Mesenchymal stem cell (in vitro differentiated cells and primary cell): ENCODE measurements around the gene SKI.

Source experiments
- DNase-seq: peaks from one replicate; pipeline ENCODE4 v3.0.0-alpha.2; 2013
- H2AFZ ChIP-seq: one replicate; pipeline ENCODE4 v1.6.1; 2013; ENCODE audit warnings: low read depth, mild to moderate bottlenecking, control low read depth, inconsistent platforms, low read length, moderate library complexity
- H2AK5ac ChIP-seq: 2 replicates; pipeline ENCODE4 v1.6.1; 2013; ENCODE audit warnings: low read length, moderate library complexity, mild to moderate bottlenecking, inconsistent platforms; ENCODE audit not compliant: severe bottlenecking
- H2BK120ac ChIP-seq: one replicate; pipeline ENCODE4 v1.6.1; 2013; ENCODE audit warnings: low read depth, mild to moderate bottlenecking, inconsistent platforms, low read length, moderate library complexity
- H2BK12ac ChIP-seq, 2 experiments: one replicate each; pipeline ENCODE4 v1.6.1; 2013; ENCODE audit warnings: inconsistent platforms in 2 of 2, low read length in 2 of 2, mild to moderate bottlenecking in 2 of 2, moderate library complexity in 2 of 2, control low read depth in 1 of 2
- H2BK15ac ChIP-seq: one replicate; pipeline ENCODE4 v1.6.1; 2013; ENCODE audit warnings: mild to moderate bottlenecking, low read depth, inconsistent platforms; ENCODE audit not compliant: poor library complexity, severe bottlenecking
- H2BK5ac ChIP-seq: 2 replicates; pipeline ENCODE4 v1.6.1; 2013; ENCODE audit warnings: low read depth, mild to moderate bottlenecking, low read length, control low read depth, inconsistent platforms; ENCODE audit not compliant: poor library complexity, severe bottlenecking
- H3K14ac ChIP-seq, 2 experiments: one replicate each; pipeline ENCODE4 v1.6.1; 2013; ENCODE audit warnings: inconsistent platforms in 2 of 2, low read length in 2 of 2, control low read depth in 1 of 2, mild to moderate bottlenecking in 1 of 2, moderate library complexity in 1 of 2
- H3K18ac ChIP-seq, 2 experiments: one replicate each; pipeline ENCODE4 v1.6.1; 2013; ENCODE audit warnings: inconsistent platforms in 2 of 2, low read length in 2 of 2, control low read depth in 1 of 2, low read depth in 1 of 2, mild to moderate bottlenecking in 1 of 2
- H3K23ac ChIP-seq, 2 experiments: one replicate each; pipeline ENCODE4 v1.6.1; 2013; ENCODE audit warnings: inconsistent platforms in 2 of 2, low read length in 2 of 2, mild to moderate bottlenecking in 2 of 2, moderate library complexity in 2 of 2, control low read depth in 1 of 2
- H3K27ac ChIP-seq: 2 replicates; pipeline ENCODE4 v1.5.1; 2013; ENCODE audit warnings: mild to moderate bottlenecking, moderate library complexity, low read length, control low read depth, inconsistent platforms; ENCODE audit not compliant: poor library complexity, severe bottlenecking
- H3K27me3 ChIP-seq, 2 experiments: 2 replicates each; pipeline versions ENCODE4 v1.6.1 to v1.7.0; 2013; ENCODE audit warnings: low read length in 2 of 2, mild to moderate bottlenecking in 2 of 2, moderate library complexity in 2 of 2, control low read depth in 1 of 2, inconsistent platforms in 1 of 2; ENCODE audit not compliant: control insufficient read depth in 1 of 2, insufficient read depth in 1 of 2
- H3K36me3 ChIP-seq, 2 experiments: 2 replicates each; pipeline versions ENCODE4 v1.6.1 to v1.7.0; 2013; ENCODE audit warnings: low read length in 2 of 2, control low read depth in 1 of 2, inconsistent platforms in 1 of 2, low read depth in 1 of 2, mild to moderate bottlenecking in 1 of 2; ENCODE audit not compliant: insufficient read depth in 2 of 2, control insufficient read depth in 1 of 2
- H3K4ac ChIP-seq, 2 experiments: one replicate each; pipeline ENCODE4 v1.6.1; 2013; ENCODE audit warnings: inconsistent platforms in 2 of 2, low read length in 2 of 2, mild to moderate bottlenecking in 2 of 2, moderate library complexity in 2 of 2, control low read depth in 1 of 2, low read depth in 1 of 2
- H3K4me1 ChIP-seq: 2 replicates; pipeline ENCODE4 v1.6.1; 2013; ENCODE audit warnings: low read depth, low read length, control low read depth; ENCODE audit not compliant: control insufficient read depth, insufficient read depth
- H3K4me2 ChIP-seq: 2 replicates; pipeline ENCODE4 v1.6.1; 2013; ENCODE audit warnings: low read length, mild to moderate bottlenecking, inconsistent platforms; ENCODE audit not compliant: poor library complexity, severe bottlenecking
- H3K4me3 ChIP-seq, 2 experiments: 2 replicates each; pipeline versions ENCODE4 v1.5.1 to v1.7.0; 2013; ENCODE audit warnings: low read length in 2 of 2, mild to moderate bottlenecking in 2 of 2, control low read depth in 1 of 2, low read depth in 1 of 2; ENCODE audit not compliant: insufficient read depth in 1 of 2
- H3K79me1 ChIP-seq: replicated peaks from 2 replicates; pipeline ENCODE4 v1.6.1; 2013; ENCODE audit warnings: mild to moderate bottlenecking, control low read depth, low read length, inconsistent platforms; ENCODE audit not compliant: poor library complexity, severe bottlenecking
- H3K9ac ChIP-seq: 2 replicates; pipeline ENCODE4 v1.7.0; 2013; ENCODE audit warnings: mild to moderate bottlenecking, low read length, moderate library complexity
- H3K9me3 ChIP-seq: 2 replicates; pipeline ENCODE4 v1.7.0; 2013; ENCODE audit warnings: mild to moderate bottlenecking, low read length; ENCODE audit not compliant: control insufficient read depth
- H4K8ac ChIP-seq: one replicate; pipeline ENCODE4 v1.6.1; 2013; ENCODE audit warnings: inconsistent platforms, mild to moderate bottlenecking, low read length, moderate library complexity
- H4K91ac ChIP-seq: one replicate; pipeline ENCODE4 v1.6.1; 2013; ENCODE audit warnings: mild to moderate bottlenecking, low read length, inconsistent platforms
- WGBS: methylation state at CpG from one replicate; pipeline ENCODE4 v1.1.7; 2013; ENCODE audit warnings: mixed read lengths; 5-methylcytosine and 5-hydroxymethylcytosine counted together

The SKI gene

DNA sequence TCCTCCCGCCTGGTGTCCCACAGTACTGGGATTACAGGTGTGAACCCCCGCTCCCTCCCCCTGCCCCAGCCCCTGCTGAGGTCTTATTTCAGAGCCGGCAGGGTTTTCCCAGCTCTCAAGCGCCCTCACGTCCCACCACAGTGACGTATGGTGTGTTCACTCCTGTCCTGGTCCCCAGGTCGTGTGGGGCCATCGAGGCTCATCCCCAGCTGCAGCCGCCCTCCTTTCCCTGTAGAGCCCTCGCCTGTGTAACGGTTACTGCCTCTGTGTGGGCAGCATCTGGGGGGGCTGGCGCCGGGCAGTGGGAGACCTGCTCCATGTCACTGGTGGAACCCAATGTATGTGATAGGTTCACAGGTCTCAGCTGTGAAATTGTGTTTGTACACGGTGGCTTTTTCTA, 23.2 kb downstream of the SKI start:
- WGBS: 87% methylated on average over 14 of the region's 14 CpGs
- Histone ChIP-seq H3K18ac (no peak overlapping the region), H4K8ac (no peak overlapping the region), H3K79me1 (peaks cover 4% of the 10 kb centered on the region), H3K36me3 (peaks cover 6 to 66% of the 10 kb centered on the region in 2 experiments), H3K4me1 (peaks cover 41% of the 10 kb centered on the region), H3K9ac (no peak overlapping the region), H3K14ac (no peak overlapping the region), H3K27me3 (no peaks in the 10 kb centered on the region), H2AK5ac (no peak overlapping the region), H3K23ac (no peak overlapping the region), H4K91ac (peak overlapping the region; percentile 34), H3K4me3 (no peak overlapping the region), H2BK5ac (no peak overlapping the region), H3K4ac (no peak overlapping the region), H2BK120ac (no peak overlapping the region), H2BK15ac (no peak overlapping the region), H3K9me3 (no peaks in the 10 kb centered on the region), H3K27ac (no peak overlapping the region), H2BK12ac (no peak overlapping the region), H2AFZ (no peak overlapping the region), H3K4me2 (no peak overlapping the region)
- DNase-seq: no peak

- Histone ChIP-seq H3K27me3 (no peaks in the 10 kb centered on the region), H2BK15ac (no peak overlapping the region), H2AK5ac (no peak overlapping the region), H3K23ac (no peak overlapping the region), H3K27ac (no peak overlapping the region), H3K79me1 (peaks cover 4% of the 10 kb centered on the region), H4K8ac (no peak overlapping the region), H3K18ac (no peak overlapping the region), H3K4ac (peak overlapping the region in 1 of 2 experiments; percentile 5), H2BK12ac (peak overlapping the region in 1 of 2 experiments; percentile 32), H2BK5ac (no peak overlapping the region), H3K9ac (no peak overlapping the region), H2AFZ (no peak overlapping the region), H2BK120ac (no peak overlapping the region), H3K9me3 (no peaks in the 10 kb centered on the region), H3K14ac (no peak overlapping the region), H3K36me3 (peaks cover 6 to 70% of the 10 kb centered on the region in 2 experiments), H3K4me2 (no peak overlapping the region), H3K4me1 (peaks cover 41% of the 10 kb centered on the region), H4K91ac (no peak overlapping the region), H3K4me3 (no peak overlapping the region)
- 93% methylated on average over 14 of the region's 17 CpGs for WGBS
- no peak for DNase-seq
These were observed 23.7 kb downstream of the SKI start for GRCh38 chr1:2251786-2252185.

GRCh38 chr1:2252423-2252822, 24.3 kb downstream of the SKI start:
- Histone ChIP-seq H3K27ac (no peak overlapping the region), H3K23ac (no peak overlapping the region), H3K9ac (no peak overlapping the region), H2BK12ac (no peak overlapping the region), H4K8ac (no peak overlapping the region), H3K36me3 (peaks cover 6 to 66% of the 10 kb centered on the region in 2 experiments), H2AFZ (no peak overlapping the region), H3K4ac (no peak overlapping the region), H3K14ac (no peak overlapping the region), H2BK15ac (peak overlapping the region; percentile 12), H3K9me3 (no peaks in the 10 kb centered on the region), H3K79me1 (peaks cover 4% of the 10 kb centered on the region), H3K4me2 (no peak overlapping the region), H3K18ac (no peak overlapping the region), H3K4me3 (no peak overlapping the region), H2BK5ac (no peak overlapping the region), H3K27me3 (no peaks in the 10 kb centered on the region), H3K4me1 (peaks cover 41% of the 10 kb centered on the region), H4K91ac (no peak overlapping the region), H2AK5ac (no peak overlapping the region), H2BK120ac (no peak overlapping the region)
- no peak for DNase-seq
- 97% methylated on average over 17 of the region's 17 CpGs for WGBS

- Histone ChIP-seq H3K9ac (no peak overlapping the region), H4K91ac (no peak overlapping the region), H2BK120ac (no peak overlapping the region), H2AFZ (no peak overlapping the region), H3K79me1 (peaks cover 3% of the 10 kb centered on the region), H3K4me3 (no peak overlapping the region), H3K27ac (no peak overlapping the region), H4K8ac (no peak overlapping the region), H3K4me2 (no peak overlapping the region), H3K14ac (no peak overlapping the region), H3K9me3 (no peaks in the 10 kb centered on the region), H3K27me3 (no peaks in the 10 kb centered on the region), H3K4ac (no peak overlapping the region), H3K23ac (no peak overlapping the region), H3K36me3 (peaks cover 6 to 58% of the 10 kb centered on the region in 2 experiments), H3K18ac (no peak overlapping the region), H2BK15ac (no peak overlapping the region), H2BK5ac (no peak overlapping the region), H3K4me1 (peaks cover 36% of the 10 kb centered on the region), H2BK12ac (no peak overlapping the region), H2AK5ac (no peak overlapping the region)
- WGBS: 97% methylated on average over 20 of the region's 20 CpGs
- no peak for DNase-seq
These were observed 25.1 kb downstream of the SKI start for GRCh38 chr1:2253036-2253796.
